Loucy (cell line): ENCODE results near the gene BOLL.

Source experiments
- EZH2phosphoT487 ChIP-seq: fragments of 200-600 bp; IDR thresholded peaks from 2 replicates; pipeline ENCODE4 v1.6.1; 2018; ENCODE audit warnings: antibody characterized with exemption, mild to moderate bottlenecking, moderate library complexity, borderline replicate concordance
- TF ChIP-seq, protein P1 (sequence below): fragments of 200-600 bp; sonication (generic); conservative IDR thresholded peaks from 2 replicates; pipeline ENCODE4 v1.5.1; 2014; ENCODE audit warnings: mild to moderate bottlenecking, antibody characterized with exemption, low read length

GRCh38 chr2:197801033-197801432 is 15.9 kb upstream of the BOLL start:
- TF ChIP-seq, protein P1, sequence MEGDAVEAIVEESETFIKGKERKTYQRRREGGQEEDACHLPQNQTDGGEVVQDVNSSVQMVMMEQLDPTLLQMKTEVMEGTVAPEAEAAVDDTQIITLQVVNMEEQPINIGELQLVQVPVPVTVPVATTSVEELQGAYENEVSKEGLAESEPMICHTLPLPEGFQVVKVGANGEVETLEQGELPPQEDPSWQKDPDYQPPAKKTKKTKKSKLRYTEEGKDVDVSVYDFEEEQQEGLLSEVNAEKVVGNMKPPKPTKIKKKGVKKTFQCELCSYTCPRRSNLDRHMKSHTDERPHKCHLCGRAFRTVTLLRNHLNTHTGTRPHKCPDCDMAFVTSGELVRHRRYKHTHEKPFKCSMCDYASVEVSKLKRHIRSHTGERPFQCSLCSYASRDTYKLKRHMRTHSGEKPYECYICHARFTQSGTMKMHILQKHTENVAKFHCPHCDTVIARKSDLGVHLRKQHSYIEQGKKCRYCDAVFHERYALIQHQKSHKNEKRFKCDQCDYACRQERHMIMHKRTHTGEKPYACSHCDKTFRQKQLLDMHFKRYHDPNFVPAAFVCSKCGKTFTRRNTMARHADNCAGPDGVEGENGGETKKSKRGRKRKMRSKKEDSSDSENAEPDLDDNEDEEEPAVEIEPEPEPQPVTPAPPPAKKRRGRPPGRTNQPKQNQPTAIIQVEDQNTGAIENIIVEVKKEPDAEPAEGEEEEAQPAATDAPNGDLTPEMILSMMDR: no peak
- no peak for TF ChIP-seq EZH2phosphoT487
